NK-92 (cell line): Measurements from ENCODE around the gene PHF24.

ENCODE experiments used
- DNase-seq: peaks from one replicate; lab custom pipeline; 2025; ENCODE audit not compliant: unreplicated experiment; lab: John Stamatoyannopoulos, UW

PHF24 gene

GRCh38 chr9:34982361-34982760, 24.3 kb downstream of the PHF24 start:
- no peak for DNase-seq

DNA sequence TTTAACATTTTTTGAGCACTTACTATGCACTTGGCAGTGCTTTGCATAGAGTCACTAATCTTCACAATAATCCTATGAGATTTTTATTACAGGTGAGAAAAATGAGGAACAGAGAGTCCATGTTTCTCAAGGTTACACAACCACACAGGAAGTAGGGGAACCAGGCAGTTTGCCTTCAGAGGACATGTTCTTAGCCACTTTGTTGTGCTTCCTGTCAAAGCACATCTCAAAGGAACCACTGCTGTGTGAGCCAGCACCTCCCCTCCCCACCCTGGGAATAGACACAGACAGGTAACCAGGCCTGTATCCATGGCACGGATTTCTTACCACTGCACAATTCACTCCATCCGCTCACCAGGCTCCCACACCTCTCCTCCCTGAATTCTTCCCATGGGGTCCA, 25.1 kb downstream of the PHF24 start:
- DNase-seq, result no peak

- no peak for DNase-seq
These were observed 26.0 kb downstream of the PHF24 start for GRCh38 chr9:34984049-34984448.

GRCh38 chr9:34985311-34985899, 27.3 kb downstream of the PHF24 start:
- DNase-seq, result no peak

GRCh38 chr9:34986540-34987047, 28.5 kb downstream of the PHF24 start:
- DNase-seq, result no peak

GRCh38 chr9:34987160-34987901, 29.2 kb downstream of the PHF24 start:
- DNase-seq, result no peak

DNA sequence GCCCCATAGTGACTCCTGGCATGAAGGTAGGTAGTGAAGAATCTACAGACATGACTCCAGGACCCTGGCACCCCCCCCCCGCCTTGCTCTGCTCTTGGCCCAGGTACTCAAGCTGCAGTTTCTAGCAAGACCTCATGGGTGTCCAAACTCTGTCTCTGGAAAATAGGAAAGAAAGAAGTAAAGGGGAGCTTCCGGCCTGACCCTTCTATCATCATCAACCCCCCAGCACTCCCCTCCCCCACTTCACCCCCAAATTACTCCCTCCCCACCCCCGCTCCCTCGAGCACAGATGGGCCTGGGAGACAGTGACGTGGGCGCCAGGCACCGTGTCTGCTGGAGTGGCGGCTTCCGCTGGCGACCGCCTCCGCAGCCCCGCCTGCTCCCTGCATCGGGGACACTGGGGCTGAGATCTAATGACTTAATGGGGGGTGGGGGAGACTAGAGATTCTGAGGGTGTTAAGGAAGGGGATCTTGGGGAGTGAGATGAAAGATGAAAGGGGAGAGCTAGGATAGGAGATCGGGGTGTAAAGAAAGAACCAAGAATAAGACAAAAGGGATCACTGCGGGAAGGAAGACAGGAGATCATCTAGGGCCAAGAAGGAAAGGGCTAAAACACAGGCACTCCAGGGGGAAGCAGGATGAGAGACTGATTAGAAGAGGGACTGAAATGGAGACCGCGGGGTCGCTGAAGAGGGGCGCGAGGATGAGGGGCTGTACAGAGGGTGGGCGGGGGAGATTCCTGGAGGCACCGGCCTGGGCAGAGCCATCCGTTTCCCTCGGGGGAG, 30.3 kb downstream of the PHF24 start:
- no peak for DNase-seq

- DNase-seq, result peak; percentile 77
These were observed 31.2 kb downstream of the PHF24 start, which contains the start of gene DNAJB5 for GRCh38 chr9:34989003-34989945. Gene DNAJB5 (plus strand): TSS chr9:34989745. CDS start chr9:34990631, 886 bp downstream.

DNA sequence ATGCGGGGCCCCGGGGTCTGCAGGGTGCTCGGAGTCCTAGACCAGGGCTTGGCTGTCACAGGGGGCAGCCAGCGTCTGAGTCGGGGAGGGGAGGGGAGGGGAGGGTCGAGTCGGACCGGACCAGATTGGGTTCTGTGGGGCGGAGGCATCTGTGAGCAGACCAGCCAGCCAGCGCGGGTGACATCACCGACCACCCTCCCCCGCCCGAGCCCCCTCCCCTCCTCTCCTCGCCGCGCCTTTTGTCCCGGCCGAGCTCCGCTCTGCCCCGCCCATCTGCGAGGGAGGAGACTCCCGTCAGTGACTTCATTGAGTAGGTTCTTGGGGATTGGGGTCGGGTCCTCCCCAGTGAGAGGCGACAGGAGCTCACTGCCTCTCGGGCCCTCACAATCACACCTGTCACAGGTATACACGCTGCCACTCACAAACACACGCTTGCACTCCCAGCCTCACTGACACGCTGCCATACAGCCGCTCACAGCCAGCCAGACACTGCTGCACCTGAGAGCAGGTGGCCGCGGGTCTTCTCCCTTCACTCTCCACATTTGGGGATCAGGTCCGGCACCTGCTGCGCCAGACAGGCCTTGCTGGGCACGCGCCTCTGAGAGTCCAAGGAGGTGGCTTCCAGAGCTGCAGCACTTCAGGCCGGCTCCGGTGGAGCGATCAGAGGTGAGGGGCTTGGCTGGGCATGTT, 32.0 kb downstream of the PHF24 start:
- no peak for DNase-seq

- no peak for DNase-seq
These were observed 33.0 kb downstream of the PHF24 start for GRCh38 chr9:34990908-34991606.

- DNase-seq, result no peak
These were observed 33.7 kb downstream of the PHF24 start for GRCh38 chr9:34991607-34992375.

DNA sequence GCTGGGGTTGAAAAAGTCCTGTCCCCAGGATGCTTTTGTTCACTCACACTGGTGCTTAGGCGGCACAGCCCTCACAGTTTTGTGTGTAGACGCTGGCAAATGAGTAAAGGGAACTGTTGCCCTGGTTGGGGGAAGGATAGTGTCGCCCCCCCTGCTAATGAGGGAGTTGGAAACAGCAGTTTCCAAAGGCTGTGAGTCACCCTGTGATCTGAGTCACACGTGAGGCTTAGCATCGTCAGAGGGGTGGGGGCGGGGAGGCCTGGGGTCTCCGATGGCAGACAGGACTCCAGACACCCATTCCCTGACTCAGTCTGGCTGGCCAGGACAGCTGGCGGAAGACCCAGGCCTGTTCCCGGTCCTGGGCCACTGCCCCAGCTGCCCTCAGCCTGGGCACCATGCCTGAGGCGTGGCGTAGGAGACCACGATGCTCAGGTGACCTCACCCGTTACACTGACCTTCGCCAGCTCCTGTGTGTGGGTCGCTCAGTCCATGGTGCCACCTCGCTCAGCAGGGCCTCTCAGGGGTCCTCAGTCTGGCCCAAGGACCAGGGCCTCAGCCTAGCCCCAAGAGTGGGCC, 34.4 kb downstream of the PHF24 start:
- no peak for DNase-seq

DNA sequence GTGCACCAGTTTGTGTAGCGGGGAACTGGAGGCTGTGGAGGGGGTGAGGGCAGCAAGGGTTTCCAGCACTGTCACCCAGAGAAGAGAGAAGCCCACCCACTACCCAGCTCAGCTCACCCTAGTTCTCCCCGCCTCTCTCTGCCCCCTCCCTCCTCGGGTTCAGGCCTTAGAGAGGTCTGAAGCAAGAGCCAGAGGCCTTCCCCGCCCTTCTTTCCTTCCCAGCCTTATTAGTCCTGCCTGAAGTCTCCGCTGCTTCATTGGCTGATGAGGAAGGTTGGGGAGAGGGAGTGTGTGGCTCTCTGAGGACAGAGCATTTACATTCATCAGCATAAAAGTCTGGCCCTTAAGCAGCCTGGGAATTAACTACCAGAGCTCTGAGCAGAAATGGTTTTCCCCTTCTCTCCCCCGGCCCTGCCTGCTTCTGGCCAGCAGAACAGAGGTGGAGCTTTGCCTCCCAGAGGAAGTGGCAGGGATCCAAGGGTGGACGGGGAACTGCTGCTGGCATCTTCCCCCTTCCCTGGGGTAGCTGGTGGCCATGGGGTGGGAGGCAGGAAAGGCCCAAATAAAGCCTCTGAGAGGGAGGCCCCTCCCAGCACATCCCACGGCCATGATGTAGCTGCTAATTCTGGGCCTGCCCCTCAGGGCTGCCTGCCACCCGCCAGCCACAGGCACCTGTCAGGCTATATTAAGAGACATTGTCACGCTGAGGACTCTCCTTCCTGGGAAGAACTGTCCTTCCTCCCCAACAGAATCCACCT, 35.6 kb downstream of the PHF24 start:
- DNase-seq, result no peak

- no peak for DNase-seq
These were observed 36.3 kb downstream of the PHF24 start for GRCh38 chr9:34994260-34994899.

DNA sequence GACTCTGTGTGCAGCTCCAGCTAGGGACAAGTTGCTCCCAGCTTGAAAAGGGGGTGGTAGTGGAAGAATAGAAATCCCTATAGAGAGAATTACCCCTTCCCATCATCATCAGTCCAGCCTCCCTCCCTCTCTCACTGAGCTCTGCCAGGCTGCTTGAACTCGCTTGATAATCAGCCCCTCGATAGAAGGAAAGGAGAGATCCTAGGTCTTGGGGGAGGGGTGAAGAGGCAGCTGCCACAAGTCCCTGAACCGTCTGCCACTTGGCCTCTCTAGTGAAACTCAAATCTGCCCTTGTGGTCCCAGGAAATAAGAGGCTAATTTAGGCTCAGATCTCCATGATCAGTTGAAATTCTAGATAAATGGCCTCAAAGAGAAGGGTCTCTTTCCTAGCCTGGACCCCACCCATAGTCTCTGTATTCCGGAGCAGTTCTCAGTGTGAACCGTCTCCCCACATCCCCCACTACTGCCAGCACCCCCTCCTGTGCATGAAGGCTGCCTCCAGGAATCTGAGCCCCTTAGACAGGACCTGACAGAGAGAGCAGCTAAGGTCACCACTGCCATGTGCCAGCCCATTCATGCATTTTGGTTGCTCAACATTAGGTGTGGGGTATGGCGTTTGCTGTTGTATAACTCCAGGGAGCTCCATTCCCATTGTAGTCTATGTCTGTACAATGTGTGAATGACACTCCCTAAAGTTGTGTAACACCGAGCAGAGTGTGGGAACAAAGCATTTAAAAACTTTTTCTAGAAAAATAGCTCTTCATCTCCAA, 37.0 kb downstream of the PHF24 start:
- DNase-seq, result no peak

DNA sequence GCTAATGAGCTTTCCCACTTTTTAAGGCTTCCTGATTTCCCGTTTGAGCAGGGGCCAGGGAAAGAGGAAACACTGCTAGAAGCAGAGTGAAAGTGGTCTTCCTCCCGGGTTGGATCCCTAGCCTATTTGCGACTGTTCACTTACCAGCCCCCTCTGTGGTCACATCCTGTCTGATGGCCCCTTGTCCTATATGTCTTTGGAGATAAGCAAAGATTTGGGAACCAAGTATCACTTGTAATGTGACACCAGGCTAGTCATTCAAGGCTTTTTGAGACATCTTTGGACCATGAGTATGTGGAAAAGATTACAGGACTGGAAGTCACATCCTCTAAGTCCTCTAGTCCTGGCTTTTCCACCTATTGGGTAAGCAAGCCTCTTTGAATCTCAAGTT, 37.6 kb downstream of the PHF24 start:
- DNase-seq, result no peak
